DOHH2 (cell line): ENCODE results near the gene SEMA5A.

Experiments used
- H3F3A ChIP-seq: fragments of 200-600 bp; sonication (generic), shearing (Covaris generic); 2 replicates; pipeline ENCODE4 v1.6.0; 2016; ENCODE audit warnings: antibody characterized with exemption, mild to moderate bottlenecking; ENCODE audit not compliant: control insufficient read depth, insufficient read depth
- H3K27ac ChIP-seq: fragments of 200-600 bp; sonication (generic); 2 replicates; pipeline ENCODE4 v1.5.1; 2014; ENCODE audit warnings: low read depth, mild to moderate bottlenecking, low read length, moderate library complexity
- H3K27me3 ChIP-seq: fragments of 200-600 bp; sonication (generic); 2 replicates; pipeline ENCODE4 v1.6.1; 2014; ENCODE audit warnings: mild to moderate bottlenecking, low read length, mixed read lengths; ENCODE audit not compliant: control insufficient read depth
- H3K36me3 ChIP-seq: fragments of 200-600 bp; sonication (generic); 2 replicates; pipeline ENCODE4 v1.6.1; 2014; ENCODE audit warnings: mild to moderate bottlenecking, low read length, moderate library complexity, mixed read lengths; ENCODE audit not compliant: control insufficient read depth
- H3K4me1 ChIP-seq: fragments of 200-600 bp; sonication (generic); 2 replicates; pipeline ENCODE4 v1.6.1; 2014; ENCODE audit warnings: mild to moderate bottlenecking, low read length, mixed read lengths; ENCODE audit not compliant: control insufficient read depth
- H3K4me2 ChIP-seq: fragments of 200-600 bp; sonication (generic); 2 replicates; pipeline ENCODE4 v1.6.0; 2014; ENCODE audit warnings: mild to moderate bottlenecking, low read length, moderate library complexity
- H3K4me3 ChIP-seq: fragments of 200-600 bp; sonication (generic); 2 replicates; pipeline ENCODE4 v1.5.1; 2014; ENCODE audit warnings: mild to moderate bottlenecking, low read length, mixed read lengths
- H3K79me2 ChIP-seq: fragments of 200-600 bp; sonication (generic); 2 replicates; pipeline ENCODE4 v1.6.1; 2014; ENCODE audit warnings: mild to moderate bottlenecking, low read length, mixed read lengths; ENCODE audit not compliant: control insufficient read depth
- H3K9me2 ChIP-seq: fragments of 200-600 bp; sonication (generic); replicated peaks from 2 replicates; pipeline ENCODE4 v1.6.1; 2014; ENCODE audit warnings: mild to moderate bottlenecking, low read length, mixed read lengths; ENCODE audit not compliant: control insufficient read depth
- H3K9me3 ChIP-seq: fragments of 200-600 bp; sonication (generic); 2 replicates; pipeline ENCODE4 v1.6.1; 2014; ENCODE audit warnings: antibody characterized with exemption, low read length, mixed read lengths; ENCODE audit not compliant: control insufficient read depth, insufficient read depth
- H4K20me1 ChIP-seq: fragments of 200-600 bp; sonication (generic); 2 replicates; pipeline ENCODE4 v1.6.0; 2014; ENCODE audit warnings: low read depth, mild to moderate bottlenecking, antibody characterized with exemption, low read length, moderate library complexity; ENCODE audit not compliant: control insufficient read depth, insufficient read depth
- CTCF ChIP-seq: fragments of 200-600 bp; sonication (generic); IDR thresholded peaks from one replicate; pipeline ENCODE4 v1.5.1; 2014; ENCODE audit warnings: antibody characterized with exemption, mild to moderate bottlenecking, low read depth, low read length; ENCODE audit not compliant: poor library complexity, severe bottlenecking
- EZH2phosphoT487 ChIP-seq: fragments of 200-600 bp; sonication (generic); IDR thresholded peaks from 2 replicates; pipeline ENCODE4 v1.6.1; 2017; ENCODE audit warnings: borderline replicate concordance, mild to moderate bottlenecking, antibody characterized with exemption, low read length, moderate library complexity, mixed read lengths

The SEMA5A gene

GRCh38 chr5:9537223-9538141 is 8.4 kb downstream of the SEMA5A start:
- no peaks in the 10 kb centered on the region for H3K79me2 ChIP-seq
- TF ChIP-seq EZH2phosphoT487 (no peak), CTCF (no peak)
- H3K36me3 ChIP-seq = no peaks in the 10 kb centered on the region
- no peaks in the 10 kb centered on the region for H3K9me3 ChIP-seq
- H3K27me3 ChIP-seq = no peaks in the 10 kb centered on the region
- no peaks in the 10 kb centered on the region for H4K20me1 ChIP-seq
- H3K27ac ChIP-seq = no peak overlapping the region
- H3F3A ChIP-seq = no peaks in the 10 kb centered on the region
- no peaks in the 10 kb centered on the region for H3K4me1 ChIP-seq
- H3K9me2 ChIP-seq = no peaks in the 10 kb centered on the region
- H3K4me3 ChIP-seq = no peak overlapping the region
- H3K4me2 ChIP-seq = no peak overlapping the region

- Histone ChIP-seq H4K20me1 (no peaks in the 10 kb centered on the region), H3K4me3 (no peak overlapping the region), H3K27ac (no peak overlapping the region), H3K9me3 (no peaks in the 10 kb centered on the region), H3K36me3 (no peaks in the 10 kb centered on the region), H3F3A (no peaks in the 10 kb centered on the region), H3K9me2 (no peaks in the 10 kb centered on the region), H3K79me2 (no peaks in the 10 kb centered on the region), H3K27me3 (no peaks in the 10 kb centered on the region), H3K4me2 (no peak overlapping the region), H3K4me1 (no peaks in the 10 kb centered on the region)
- no peak for TF ChIP-seq EZH2phosphoT487
- no peak for TF ChIP-seq CTCF
These were observed 9.2 kb downstream of the SEMA5A start for GRCh38 chr5:9536717-9537116.

- no peak overlapping the region for H3K27ac ChIP-seq
- H3K36me3 ChIP-seq = no peaks in the 10 kb centered on the region
- TF ChIP-seq EZH2phosphoT487 = no peak
- TF ChIP-seq CTCF = no peak
- no peaks in the 10 kb centered on the region for H3K9me2 ChIP-seq
- H3K27me3 ChIP-seq = no peaks in the 10 kb centered on the region
- no peaks in the 10 kb centered on the region for H4K20me1 ChIP-seq
- no peak overlapping the region for H3K4me3 ChIP-seq
- no peaks in the 10 kb centered on the region for H3K4me1 ChIP-seq
- H3K4me2 ChIP-seq = no peak overlapping the region
- H3K79me2 ChIP-seq = no peaks in the 10 kb centered on the region
- no peaks in the 10 kb centered on the region for H3F3A ChIP-seq
- H3K9me3 ChIP-seq = no peaks in the 10 kb centered on the region
These were observed 10.9 kb downstream of the SEMA5A start for GRCh38 chr5:9534881-9535517.
